OCI-LY7 (cell line): ENCODE data around the gene SP1.

Experiments used
- CTCF ChIP-seq: fragments of 200-600 bp; sonication (generic); conservative IDR thresholded peaks from 2 replicates; pipeline ENCODE4 v1.5.1; 2014; ENCODE audit warnings: mild to moderate bottlenecking, antibody characterized with exemption, low read length, moderate library complexity, mixed read lengths
- EZH2phosphoT487 ChIP-seq: fragments of 200-600 bp; sonication (generic); IDR thresholded peaks from 2 replicates; pipeline ENCODE4 v1.6.1; 2018; ENCODE audit warnings: low read depth, borderline replicate concordance, mild to moderate bottlenecking, mixed run types, antibody characterized with exemption, low read length, moderate library complexity, mixed read lengths

- TF ChIP-seq CTCF (no peak), EZH2phosphoT487 (no peak)
Observed at GRCh38 chr12:53355121-53355520, 24.9 kb upstream of the SP1 start.
